HG03066 (cell line): ENCODE data around the gene NAE1.

Experiments used
- ATAC-seq: cut with Tn5 transposase; IDR thresholded peaks from one replicate; pipeline ENCODE4 v1.9.1; 2021; ENCODE audit warnings: low read depth; ENCODE audit not compliant: unreplicated experiment

Gene NAE1

DNA sequence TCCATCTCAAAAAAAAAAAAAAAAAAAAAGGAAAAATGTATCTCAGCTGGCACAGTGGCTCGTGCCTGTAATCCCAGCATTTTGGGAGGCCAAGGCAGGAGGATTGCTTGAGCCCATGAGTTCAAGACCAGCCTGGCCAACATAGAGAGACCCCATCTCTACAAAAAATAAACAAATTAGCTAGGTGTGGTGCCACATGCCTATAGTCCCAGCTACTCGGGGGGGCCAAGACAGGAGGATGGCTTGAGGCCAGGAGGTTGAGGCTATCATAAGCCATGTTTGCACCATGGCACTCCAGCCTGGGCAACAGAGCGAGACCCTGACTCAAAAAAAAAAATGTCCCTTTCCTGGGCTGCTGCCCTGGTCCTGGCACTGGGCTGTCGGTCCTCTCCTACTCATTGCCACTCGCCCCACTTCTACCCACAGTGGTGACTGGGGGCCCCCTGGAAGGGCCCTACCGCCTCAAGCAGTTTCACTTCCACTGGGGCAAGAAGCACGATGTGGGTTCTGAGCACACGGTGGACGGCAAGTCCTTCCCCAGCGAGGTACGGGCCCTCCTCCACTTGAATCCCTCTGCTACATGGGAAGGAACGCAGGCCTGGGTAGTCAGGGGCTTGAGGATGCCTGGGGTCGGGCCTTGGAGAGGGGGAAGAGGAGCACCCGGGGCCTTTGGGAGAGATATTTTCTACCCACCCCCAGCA, 19.5 kb upstream of the NAE1 start:
- ATAC-seq: no peak

DNA sequence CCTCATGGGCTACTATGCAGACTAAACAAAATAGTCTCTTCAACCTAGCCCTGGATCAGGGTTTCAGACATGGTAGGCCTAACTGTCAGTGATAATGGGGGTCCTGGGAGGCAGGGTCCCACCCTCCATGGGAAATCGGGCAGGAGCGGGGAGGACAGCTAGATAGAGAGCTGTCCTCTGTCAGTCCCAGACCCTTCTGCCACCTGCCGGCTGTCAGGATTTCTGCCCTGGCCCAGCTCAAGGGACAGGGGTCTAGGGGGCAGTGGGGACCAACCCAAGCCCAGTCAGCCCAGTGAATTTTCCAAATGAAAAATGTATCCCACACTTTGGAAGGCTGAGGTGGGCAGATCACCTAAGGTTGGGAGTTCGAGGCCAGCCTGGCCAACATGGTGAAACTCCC, 18.8 kb upstream of the NAE1 start:
- no peak for ATAC-seq

DNA sequence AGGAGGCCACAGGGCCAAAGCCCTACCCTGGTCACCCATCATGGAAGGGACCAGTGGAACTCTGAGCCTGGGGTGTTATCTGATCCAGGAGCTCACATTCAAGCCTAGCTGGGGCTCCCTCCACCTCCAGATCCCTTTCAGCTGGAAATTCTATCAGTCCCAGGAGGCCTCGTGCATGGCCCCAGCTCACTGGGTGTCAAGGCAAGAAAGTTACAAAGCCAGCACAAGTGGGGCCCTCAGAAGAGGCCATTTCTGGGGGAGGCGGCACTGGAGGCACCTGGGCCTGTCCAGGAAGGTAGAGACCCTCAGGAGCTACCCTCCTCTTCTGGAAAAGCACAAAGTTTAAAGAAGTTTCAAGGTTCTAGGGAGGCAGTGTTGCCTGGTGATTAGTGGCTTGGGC, 18.2 kb upstream of the NAE1 start:
- no peak for ATAC-seq

DNA sequence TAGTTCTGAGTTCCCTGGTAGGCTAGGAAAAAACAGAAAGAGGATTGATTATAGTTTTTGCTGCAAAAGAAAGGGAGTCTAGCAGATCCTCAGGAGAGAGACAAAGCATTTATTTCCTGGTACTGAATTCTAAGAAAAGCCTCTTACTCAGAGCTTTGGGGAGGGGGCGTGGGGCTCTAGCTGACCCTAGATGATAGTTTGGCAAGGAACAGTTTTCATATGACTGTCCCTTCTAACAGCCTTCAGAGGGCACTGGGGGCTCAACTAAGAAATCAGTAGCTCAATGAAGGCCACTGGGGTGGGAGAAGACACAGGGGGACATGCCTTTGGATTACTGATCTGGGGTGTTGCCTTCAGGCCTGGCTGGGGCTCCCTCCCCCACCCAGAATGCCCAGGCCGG, 17.4 kb upstream of the NAE1 start:
- no peak for ATAC-seq

DNA sequence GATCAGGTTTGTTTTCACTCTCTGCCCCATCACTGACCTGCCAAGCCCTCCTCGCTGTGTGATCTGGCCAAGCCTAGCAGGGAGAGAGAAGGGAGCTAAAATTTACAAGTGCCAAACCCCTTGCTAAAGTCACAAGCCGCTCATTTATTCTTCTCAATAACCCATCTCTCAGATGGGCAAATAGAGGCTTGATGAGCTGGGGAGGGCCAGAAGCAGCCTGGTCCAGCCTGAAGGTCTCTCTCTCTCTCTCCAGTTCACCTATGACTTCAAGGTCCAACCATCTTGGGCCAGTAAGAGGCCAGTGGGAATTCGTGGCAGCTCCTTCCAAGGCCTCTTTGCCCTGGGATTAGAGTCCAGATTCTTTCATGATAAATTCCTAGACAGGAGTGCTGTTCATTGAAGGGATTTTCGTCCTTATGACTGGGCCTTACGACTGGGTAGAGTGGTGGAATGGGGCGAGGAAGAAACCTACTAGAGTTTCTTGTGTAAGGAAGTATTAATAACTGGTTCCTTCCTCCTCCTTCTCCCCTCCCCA, 16.8 kb upstream of the NAE1 start:
- no peak for ATAC-seq

DNA sequence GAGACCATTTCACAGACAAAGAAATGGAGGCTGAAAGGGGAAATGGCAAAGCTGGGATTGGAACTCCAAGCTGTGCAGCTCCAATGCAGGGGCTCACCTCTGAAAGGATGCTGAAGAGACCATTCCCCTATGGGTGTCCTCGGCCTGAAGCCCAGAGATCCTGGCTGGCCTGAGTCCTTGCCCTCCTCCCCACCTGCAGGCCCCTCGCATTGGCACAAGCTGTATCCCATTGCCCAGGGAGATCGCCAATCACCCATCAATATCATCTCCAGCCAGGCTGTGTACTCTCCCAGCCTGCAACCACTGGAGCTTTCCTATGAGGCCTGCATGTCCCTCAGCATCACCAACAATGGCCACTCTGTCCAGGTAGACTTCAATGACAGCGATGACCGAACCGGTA, 16.1 kb upstream of the NAE1 start:
- no peak for ATAC-seq

DNA sequence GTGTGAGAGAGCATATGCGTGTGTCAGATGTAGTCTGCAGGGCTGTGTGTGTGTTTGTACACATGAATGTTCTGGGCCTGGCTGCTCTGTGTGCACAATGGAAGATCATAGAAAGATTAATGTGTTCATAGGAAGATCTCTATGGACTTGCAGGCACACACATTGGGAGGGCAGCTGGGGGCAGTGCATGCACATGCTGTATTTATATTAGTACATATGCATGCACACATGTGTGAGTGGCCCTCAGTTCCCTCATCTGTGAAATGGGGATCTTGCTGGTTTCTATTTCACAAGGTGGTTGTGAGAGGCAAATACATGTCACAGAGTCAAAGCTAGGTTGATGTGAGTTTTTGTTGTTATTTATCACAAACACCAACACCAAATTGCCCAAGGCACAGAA, 15.5 kb upstream of the NAE1 start:
- ATAC-seq: no peak

DNA sequence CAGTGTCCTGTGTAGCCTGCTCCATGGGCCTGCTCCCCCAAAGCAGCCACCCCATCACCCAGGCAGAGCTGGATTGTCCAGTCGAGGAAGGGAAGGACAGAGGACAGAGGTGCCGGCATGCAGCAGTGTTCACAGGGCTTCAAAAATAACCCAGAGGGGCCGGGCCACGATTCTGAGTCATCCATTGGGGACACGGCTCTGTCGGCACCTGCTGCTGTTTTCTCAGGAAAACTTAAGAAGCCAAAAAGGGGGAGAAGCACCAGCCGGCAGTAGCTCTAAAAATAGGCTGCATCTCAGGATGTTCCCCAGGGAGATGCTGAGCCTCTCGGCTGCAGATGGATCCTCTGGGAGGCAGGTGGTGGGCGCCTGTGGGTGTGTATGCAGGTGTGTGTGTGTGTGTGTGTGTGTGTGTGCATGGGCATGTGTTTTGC, 15.0 kb upstream of the NAE1 start:
- ATAC-seq: no peak

DNA sequence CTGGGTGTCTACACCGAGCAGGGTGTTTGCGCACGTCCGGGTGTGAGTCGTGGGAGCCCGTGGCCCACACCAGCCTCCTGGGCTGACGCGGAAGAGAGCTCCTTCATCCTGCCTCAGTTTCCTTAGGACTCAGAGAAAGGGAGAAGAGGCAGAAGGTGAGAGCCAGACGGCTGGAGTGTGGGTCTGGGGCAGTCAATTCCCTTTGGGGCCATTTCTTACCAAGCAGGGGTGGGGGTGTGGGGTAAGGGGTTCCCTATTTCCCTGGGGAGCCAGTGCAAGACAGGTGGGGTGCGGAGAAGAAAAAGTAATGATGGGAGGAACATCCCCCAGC, 14.3 kb upstream of the NAE1 start:
- ATAC-seq: no peak

DNA sequence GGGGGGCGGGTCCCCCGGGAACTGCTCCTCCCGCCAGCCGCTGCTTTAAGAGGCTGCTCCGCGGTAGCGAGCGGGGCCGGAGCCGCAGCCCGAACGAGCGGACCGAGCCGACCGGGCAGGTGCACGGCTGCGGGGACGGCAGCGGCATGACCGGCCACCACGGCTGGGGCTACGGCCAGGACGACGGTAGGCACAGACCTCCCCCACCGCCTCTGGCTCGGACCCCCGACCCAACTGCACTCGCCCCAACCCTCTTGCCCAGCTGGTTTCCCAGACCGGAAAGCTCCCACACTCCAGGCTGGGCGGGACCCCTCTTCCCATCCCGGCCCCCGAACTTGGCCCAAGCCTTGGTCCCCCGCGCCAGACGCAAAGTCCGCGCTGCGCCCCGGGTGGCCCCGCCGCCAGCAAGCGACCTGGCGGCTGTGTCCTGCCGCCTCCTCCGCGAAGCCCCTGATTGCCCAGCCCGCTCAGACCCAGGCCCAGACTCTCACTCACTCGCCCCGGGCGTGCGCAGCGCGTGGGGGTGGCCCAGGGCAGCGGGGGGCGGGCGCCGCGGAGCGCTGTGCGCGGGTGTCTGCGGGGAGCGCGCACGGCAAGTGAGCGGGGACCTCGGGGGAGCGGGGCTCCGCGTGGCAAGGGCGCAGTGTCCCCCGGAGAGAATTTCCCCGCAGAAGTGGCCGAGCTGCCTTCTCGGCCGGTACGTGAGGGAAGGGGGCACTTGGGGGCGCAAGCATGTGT, 13.7 kb upstream of the NAE1 start, which contains the start of gene CA7:
TSS of gene CA7 (plus strand) at position 73 of the 738 bp plus-strand sequence. CDS start at position 147, 74 bp downstream.
- ATAC-seq: no peak

DNA sequence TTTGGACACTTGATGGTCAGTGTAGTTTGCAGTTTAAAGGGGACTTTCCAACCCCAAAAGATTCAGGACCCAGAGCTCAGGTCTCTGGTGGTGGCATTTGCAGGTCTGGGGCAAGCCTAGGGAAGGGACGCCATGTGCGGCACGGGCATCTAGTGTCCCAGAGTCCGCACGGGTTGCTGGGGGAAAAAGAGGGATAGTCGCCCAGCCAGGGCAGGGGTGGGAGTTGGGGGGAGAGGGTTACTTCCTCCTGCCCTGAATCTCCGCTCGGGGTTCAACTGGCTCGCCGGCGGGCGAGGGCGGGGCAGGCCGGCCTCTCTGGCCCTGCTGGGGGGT, 13.2 kb upstream of the NAE1 start:
- ATAC-seq: no peak

DNA sequence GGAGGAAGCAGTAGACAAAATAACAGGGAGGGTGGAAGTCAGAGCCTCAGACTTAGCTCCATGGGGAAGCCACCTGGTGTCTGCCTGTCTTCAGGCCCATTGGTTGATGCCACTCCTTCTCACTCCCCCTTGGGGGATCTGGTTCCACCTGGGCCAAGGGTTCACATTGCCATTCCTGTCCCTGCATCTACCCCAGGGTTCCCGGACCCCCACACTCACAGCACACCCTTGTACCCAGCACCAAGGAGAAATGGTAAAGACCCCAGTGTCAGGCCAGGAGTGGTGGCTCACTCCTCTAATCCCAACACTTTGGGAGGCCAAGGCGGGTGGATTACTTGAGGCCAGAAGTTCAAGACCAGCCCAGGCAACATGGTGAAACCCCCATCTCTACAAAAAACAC, 12.4 kb upstream of the NAE1 start:
- no peak for ATAC-seq

DNA sequence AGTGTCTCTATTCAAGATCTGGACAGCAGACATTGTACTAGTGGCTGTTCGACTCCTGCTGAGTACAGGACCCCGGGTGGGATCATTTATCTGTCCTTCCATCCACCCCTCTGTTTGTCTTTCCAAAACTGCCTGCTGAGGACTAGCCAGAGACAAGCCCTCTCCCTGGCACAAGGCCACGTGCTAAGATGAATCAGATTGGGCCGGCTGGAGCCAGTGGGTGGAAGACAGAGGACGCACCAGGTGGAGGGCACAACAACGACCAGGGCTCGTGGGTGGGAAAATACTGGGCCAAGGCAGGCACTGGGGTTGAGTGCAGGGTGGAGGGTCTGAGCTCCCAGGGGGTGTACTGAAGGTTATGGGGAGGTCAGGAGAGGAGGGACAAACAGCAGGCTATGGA, 12.0 kb upstream of the NAE1 start:
- no peak for ATAC-seq

DNA sequence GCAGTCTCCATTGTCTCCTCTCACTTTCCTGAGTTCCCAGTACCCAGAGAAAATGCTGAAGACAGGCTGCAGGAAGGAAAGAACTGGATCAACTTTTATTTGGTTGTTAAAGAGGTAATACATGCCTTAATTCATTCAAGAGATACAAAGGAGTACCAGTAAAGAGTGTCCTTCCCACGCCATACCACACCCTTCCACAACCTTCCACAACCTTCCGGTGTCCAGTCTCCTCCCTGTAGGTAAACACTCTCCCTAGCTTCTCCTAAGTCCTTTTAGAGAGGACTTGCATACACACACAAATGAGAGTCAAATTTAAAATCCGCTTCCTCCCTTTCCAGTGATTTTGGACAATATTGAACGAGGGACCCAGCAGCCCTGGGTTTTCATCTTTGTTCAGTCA, 10.6 kb upstream of the NAE1 start:
- ATAC-seq: no peak

DNA sequence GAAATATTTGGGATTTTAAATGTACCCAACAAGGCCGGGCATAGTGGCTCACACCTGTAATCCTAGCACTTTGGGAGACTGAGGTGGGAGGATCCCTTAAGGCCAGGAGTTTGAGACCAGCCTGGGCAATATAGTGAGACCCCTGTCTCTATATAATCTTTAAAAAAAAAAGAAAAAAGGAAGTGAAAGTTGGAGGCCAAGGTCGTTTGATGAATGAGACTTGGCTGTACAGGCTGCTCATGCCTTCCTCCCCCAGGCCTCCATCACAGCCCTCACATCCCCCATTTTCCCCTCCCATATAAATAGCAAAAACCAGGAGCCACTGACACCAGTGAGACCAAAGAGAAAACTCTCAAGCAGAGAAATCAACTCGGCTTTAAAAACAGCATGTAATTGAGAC, 10.1 kb upstream of the NAE1 start:
- ATAC-seq: no peak

DNA sequence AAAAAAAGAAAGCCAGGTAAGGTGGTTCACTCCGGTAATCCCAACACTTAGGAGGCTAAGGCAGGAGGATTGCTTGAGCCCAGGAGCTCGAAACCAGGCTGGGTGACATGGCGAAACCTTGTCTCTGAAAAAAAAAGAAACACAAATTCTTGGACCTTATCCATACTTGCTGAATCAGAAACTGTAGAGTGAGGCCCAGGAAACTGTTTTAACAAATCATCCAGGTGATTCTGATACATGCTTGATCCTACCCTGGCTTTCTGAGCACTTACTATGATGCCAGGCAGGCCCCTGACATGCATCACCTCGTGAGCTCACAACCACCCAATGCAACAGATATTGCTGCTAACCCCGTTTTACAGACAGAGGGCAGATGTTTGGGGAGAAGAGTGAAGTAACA, 4.0 kb upstream of the NAE1 start:
- no peak for ATAC-seq

DNA sequence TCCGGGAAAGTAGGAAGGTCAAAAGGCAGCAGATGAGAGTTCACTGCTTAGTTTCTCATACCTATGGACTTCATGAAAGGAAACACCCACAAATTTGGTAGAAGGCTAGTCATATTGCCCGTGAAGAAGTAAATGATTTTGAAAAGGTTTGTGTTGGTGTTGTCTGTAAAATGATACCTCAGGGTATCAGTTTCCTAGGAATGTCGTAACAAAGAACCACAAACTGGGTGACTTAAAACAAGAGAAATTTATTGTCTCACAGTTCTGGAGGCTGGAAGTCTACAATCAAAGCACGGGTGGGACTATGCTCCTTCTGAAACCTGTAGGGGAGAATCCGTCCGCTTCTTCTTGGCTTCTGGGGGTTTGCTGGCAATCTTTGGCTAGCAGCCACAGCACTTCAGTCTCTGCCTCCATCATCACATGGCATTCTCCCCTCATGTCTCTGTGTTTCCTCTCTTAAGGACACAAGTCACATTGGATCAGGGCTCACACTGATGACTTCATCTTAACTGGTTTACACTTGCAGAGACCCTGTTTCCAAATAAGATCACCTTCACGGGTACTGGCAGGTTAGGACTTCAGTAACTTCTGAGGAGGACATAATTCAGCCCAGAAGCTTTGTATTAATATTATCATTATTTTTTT, 2.0 kb upstream of the NAE1 start:
- no peak for ATAC-seq

DNA sequence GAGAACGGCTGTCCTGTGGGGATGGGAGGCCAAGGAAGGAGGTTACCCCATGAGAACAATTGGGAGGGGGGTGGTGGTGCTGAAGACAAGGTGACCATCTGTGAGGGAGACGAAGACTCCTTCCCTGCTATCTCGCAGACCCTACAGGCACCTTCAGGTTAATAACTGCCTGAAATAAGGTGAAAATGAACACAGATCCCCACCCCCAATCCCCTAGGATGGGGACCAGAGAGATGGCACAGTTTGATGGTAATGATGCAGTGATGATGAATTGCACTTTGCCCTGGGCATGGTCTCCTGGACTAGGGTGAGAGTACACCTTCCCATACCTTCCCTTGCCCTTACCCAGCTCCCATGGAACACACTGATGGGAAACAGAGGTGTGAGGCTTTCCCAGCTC, 1.4 kb upstream of the NAE1 start:
- no peak for ATAC-seq

DNA sequence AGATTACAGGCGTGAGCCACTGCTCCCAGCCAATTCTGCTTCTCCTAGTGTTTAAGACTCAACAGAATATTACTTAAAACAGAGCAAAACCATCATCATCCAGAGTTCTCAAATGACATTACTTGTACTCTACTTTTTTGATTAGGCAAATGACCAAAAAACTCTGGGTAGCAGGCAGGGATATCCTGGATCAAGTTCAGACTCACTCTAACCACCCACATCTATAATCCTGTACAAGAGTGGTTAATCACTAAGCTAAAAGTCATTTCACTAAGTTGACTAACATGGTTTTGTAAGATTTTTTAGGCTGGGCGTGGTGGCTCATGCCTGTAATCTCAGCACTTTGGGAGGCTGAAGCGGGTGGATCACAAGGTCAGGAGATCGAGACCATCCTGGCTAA, 6.8 kb downstream of the NAE1 start:
- ATAC-seq: no peak

DNA sequence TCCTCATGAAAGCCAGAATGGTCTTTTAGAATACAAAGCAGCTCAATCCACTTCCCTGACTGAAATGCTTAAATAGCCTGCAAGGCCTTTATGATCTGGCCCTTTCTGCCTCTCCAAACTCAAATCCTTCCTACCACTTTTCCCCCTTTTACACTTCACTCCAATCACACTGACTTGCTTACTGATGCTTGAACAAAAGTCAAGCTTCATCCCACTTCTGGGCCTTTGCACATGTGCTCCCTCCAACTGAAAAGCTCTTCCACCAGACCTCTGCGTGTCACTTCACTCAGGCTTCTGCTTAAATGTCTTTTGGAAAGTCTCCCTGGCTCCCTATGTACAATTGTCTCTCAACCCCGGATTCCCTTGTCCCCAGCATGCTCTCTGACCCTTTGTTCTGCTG, 16.0 kb downstream of the NAE1 start:
- no peak for ATAC-seq

DNA sequence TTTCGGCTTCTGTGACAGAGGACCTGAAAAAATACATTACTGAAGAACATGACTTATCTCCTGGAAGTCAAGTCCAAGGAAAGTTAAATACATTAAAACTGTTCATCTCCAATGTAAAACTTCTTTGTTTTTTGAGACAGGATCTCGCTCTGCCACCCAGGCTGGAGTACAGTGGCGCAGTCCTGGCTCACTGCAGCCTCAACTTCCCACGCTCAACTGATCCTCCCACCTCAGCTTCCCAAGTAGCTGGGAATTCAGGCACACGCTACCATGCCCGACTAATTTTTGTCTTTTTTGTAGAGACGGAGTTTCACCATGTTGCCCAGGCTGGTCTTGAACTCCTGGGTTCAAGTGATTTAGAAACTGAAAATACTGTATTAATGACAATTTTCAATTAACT, 19.7 kb downstream of the NAE1 start:
- no peak for ATAC-seq

DNA sequence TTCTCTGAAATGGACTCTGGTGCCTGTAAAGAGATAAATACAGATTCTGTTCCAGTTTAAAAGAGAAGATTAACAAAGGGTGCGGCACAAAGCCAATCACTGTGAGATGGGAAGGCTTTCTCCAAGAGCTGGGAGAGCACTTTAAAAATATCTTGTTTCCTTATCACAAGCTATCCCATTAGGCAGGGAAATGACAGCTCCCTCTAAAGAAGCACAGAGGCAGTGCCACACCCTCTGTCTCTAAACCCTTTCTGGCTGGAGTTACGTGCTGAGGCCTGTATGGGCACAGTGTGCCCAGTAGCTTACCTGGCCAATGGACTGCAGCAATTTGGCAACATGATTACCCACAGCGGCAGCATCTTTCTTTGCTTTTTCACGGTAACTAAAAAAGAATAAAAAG, 20.4 kb downstream of the NAE1 start:
- no peak for ATAC-seq
